Measurements from ENCODE around the gene DOCK9.

- TF ChIP-seq EP300 (IDR thresholded peaks at IDR 0.05; ENCODE audit: borderline replicate concordance) (no peak), ZBTB7A (IDR thresholded peaks at IDR 0.05; ENCODE audit: low read depth) (no peak), TAF1 (IDR thresholded peaks at IDR 0.05; ENCODE audit: low read depth) (no peak), TEAD4 (IDR thresholded peaks at IDR 0.05) (no peak), CREB1 (IDR thresholded peaks at IDR 0.05; ENCODE audit: low read depth) (no peak), RAD21 (IDR thresholded peaks at IDR 0.05; ENCODE audit: low read depth) (no peak)
- TF ChIP-seq, protein P1, sequence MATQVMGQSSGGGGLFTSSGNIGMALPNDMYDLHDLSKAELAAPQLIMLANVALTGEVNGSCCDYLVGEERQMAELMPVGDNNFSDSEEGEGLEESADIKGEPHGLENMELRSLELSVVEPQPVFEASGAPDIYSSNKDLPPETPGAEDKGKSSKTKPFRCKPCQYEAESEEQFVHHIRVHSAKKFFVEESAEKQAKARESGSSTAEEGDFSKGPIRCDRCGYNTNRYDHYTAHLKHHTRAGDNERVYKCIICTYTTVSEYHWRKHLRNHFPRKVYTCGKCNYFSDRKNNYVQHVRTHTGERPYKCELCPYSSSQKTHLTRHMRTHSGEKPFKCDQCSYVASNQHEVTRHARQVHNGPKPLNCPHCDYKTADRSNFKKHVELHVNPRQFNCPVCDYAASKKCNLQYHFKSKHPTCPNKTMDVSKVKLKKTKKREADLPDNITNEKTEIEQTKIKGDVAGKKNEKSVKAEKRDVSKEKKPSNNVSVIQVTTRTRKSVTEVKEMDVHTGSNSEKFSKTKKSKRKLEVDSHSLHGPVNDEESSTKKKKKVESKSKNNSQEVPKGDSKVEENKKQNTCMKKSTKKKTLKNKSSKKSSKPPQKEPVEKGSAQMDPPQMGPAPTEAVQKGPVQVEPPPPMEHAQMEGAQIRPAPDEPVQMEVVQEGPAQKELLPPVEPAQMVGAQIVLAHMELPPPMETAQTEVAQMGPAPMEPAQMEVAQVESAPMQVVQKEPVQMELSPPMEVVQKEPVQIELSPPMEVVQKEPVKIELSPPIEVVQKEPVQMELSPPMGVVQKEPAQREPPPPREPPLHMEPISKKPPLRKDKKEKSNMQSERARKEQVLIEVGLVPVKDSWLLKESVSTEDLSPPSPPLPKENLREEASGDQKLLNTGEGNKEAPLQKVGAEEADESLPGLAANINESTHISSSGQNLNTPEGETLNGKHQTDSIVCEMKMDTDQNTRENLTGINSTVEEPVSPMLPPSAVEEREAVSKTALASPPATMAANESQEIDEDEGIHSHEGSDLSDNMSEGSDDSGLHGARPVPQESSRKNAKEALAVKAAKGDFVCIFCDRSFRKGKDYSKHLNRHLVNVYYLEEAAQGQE (IDR thresholded peaks at IDR 0.05; ENCODE audit: low read depth): no peak
These were observed 154.4 kb downstream of the DOCK9 start for GRCh38 chr13:98823442-98823841.
